NCI-H748 (cell line): Measurements from ENCODE around the gene ST6GALNAC3.
A peak's percentile ranks its signal among the peaks of the same experiment; 100 is the strongest.

ENCODE experiments used
- DNase-seq: peaks from one replicate; lab custom pipeline; 2025; ENCODE audit not compliant: unreplicated experiment; lab: John Stamatoyannopoulos, UW

The ST6GALNAC3 gene

DNA sequence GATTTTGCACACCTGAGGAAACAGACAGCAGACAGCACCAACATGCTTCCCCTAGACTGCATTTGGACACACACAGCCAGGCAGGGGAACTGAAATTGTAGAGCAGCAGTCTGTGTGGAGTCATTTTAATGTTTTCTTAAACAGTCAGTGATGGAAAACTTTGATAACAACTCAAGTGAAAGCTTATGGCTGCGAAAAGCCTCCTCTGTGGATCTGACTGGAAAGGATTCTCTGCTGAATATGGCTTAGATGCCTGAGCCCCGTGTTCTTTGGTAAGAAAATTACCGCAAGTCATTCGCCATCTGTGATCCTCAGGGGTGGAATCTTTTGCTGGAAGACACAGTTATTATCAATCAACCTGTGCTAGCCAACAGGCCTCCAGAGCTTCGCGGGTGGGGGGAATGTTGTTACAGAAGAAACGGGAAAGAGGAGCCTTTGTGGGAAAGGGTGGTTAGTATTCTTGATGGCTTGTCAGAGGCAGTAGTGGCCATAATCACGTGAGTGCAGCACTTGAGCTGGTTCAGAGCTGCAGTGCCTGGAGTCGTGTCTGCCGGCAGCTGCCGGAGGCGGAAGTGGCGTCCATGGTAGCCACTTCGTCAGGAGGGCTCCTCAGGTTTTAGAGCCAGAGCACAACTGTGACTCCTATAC is 204.7 kb downstream of the ST6GALNAC3 start:
- DNase-seq: no peak

DNA sequence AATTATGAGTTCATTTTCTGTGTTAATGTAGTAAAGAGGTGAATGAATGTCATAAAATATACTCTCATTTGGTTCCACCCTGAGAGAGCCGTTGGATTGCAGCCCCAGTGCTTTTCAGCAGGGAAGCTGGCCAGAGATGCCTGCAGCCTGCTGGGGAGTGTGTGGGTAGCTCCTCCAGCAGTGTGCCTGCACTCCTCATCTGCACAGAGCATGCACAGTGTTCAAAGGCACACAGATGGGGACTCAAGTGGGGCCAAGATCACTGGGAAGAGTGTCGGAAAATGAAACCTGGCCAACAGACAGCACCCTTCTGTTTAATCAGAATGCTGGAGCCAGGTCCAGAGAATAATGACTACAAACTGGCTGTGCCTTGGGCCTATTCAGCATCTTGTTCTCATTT is 206.8 kb downstream of the ST6GALNAC3 start:
- DNase-seq: no peak

DNA sequence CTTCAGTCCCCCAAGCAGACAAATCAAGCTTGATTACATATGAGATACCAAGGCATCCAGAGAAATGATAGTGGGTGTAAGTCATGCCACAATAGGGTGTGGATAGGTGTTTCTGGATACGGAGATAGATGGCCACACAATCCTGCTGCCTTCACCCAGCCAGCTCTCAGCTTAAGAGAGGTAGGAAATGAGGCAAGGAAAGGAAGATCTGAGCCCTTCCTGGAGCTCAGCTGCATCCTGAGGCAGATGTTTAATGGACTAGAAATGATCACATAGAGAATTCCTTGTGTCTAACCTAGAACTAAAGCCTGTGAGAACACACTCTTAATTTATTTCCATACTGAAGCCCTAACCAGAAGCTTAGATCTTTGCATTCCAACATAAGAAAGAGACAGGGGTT is 210.3 kb downstream of the ST6GALNAC3 start:
- no peak for DNase-seq

DNA sequence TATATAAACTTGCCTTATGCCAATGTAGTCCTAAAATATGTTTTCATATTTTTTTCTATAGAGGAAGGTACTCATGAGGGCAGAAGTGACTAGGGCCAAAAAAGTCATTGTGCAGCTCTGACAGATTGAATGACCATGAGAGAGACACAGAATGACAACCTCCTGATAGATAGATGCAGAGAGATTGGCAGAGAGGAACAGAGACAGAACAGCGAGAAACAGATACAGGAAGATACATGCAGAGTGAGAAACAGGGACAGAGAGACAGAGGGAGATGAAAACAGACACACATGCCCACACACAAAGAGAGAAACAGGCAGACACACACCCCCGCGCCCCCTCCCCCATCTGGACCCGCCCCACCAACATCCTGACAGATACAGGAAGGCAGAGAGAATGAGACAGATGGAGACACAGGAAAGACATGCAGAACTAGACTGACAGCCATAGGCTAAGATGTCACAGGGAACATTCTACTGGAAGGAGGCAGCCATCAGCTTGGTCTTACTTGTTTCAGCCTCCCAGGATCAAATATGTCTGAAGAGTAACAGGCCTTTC is 211.1 kb downstream of the ST6GALNAC3 start:
- DNase-seq: no peak

DNA sequence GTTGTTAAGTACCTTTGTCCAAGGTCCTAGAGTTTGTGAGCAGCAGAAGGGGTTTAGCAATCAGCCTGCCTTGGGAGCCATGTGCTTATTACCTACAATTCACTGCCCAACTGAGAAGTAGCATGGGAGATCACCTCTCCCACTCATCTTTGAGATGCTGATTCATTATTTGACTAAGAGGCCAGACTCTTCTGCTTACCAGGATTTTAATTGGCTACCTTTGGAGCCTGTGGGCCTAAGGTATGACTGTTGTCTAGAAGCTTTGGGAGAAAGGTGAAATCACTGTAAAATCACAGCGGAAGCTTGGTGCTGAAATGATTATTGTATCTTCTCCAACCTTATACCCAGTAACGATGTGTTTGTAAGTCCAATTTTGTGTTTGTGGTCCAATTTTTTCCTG is 213.4 kb downstream of the ST6GALNAC3 start:
- DNase-seq: no peak

DNA sequence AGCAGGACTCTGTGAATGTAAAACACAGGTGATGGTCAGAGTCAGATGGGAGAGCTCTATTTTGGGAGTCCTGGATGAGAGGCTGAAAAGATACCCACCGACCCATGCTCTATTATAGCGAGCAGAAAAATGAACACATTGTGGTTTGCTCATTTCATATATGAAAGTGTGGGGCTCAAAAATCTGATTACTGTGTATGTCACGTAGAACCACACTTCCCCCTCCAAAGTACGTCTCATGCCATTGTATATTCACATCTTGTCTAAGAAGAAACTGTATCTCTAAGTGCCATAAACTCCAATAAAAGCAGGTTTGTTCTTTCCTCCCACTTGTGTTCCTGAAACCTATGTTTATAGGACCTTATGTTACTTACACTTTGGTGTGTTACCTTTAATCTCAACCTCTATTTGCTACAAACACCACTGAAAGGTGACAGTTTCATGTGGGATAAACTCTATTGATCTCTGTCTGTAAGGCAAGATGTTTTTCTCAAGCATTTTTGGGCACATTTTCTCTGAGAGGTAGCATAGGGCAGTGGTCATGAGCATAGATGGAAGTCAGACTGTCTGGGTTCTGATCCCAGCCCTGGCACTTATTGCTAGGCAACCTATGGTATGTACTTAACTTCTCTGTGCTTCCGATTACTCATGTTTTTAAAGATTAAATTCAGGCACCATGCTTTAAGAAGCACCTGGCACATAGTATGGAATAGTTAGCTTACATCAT is 214.4 kb downstream of the ST6GALNAC3 start:
- no peak for DNase-seq

DNA sequence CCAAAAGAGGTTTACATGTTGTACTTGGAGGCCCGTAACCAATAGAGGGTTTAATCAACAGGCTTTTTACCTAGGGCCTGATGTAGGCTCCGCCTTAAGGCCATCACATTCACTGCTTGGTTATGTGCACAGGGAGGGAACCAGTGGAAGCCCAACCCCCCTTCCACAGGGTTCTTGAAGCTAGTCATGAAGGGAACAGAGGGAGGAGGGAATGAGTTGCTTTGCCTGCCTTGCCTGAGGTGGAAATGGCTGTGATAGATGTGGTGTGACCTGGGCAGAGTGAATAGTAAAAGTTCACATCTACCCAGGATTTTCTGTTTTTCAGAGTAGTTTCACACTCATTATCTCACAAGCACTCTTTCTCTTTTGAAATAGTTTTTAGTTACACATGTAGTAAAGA is 215.1 kb downstream of the ST6GALNAC3 start:
- DNase-seq: no peak

DNA sequence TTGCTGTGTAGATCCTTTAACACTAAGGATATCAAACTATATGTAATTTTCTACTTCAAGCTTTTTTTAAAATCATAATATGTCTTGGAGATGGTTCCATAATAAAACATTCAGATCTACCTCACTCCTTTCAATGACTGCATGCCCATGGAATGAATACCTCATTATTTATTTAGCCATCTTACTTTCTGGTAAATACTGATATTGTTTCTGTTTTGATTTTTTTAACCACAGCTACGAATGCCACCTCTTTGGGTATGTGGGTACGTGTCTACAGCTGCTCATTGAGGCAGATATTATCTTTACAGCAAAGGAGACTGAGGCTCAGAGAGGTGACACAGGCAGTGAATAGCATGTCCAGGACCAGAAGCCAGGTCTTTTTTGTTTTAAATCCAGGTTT is 215.7 kb downstream of the ST6GALNAC3 start:
- no peak for DNase-seq

DNA sequence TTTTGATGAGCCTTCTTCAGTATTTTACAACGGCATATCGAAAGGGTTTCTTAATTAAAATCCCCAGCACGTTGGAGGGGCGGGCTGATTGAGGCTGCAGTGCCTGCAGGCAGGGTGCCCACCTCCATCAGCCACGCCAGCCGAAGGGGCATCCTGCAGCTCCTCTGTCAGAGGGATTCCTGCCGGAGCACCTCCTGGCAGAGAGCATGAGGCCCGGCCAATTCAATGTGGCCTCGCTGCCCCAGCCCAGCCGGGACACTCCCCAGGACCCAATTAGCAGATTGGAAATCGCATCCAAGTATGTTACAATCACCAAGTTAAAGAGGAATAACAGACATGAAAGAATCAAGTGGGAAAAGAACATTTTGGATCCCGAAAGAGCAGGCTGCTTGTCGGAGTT is 216.6 kb downstream of the ST6GALNAC3 start:
- no peak for DNase-seq

DNA sequence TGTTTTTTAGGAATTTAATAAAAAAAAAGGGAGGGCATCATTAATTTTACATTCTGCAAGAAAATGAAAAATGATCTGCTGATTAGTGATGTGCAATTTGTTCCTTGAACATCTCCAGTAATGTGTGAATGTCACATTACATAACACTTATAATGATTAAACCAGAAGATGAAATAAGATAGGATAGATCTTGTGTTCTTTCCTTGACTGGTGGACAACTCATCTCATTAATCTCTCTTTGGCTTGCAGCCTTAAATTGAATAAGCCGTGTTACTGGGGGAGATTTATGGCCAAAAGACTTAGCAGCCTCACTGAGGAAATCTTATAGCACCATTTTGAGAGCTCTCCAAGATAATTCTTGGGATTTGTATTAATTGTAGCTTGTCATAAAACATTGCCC is 217.2 kb downstream of the ST6GALNAC3 start:
- no peak for DNase-seq

DNA sequence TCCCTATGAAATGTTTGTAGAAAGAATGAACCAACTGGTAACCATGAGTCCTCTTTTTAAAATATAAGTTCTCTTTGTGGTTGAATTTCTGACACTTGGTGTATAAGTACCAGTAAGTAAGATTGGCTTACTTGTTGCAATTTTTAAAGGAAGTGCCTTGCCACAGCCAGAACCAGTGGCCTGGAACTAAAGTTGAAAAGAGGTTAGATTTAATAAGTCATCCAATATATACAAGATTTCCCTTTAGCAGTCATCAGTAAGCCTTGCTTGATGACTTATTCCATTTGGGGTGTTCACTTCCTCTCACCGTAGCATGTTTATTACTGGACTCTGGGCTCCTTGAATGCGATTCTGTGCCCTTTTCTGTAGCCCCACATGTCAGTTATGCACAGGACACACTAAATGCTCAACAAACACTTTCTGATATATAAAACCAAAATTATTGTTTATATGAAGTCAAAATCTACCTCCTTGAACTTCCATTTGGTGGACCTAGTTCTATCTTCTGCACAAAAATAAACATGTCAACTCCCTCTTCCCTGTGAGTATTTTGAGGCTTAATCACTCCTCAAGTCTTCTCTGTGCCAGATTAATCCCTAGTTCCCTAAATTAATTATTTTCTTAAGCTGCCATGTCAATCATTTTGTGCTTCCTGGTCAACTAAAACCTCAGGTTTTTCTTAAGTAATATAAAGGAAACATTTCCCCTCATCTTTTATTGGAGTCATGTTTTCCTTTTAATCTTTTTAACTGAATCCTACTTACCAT is 218.1 kb downstream of the ST6GALNAC3 start:
- DNase-seq: no peak

DNA sequence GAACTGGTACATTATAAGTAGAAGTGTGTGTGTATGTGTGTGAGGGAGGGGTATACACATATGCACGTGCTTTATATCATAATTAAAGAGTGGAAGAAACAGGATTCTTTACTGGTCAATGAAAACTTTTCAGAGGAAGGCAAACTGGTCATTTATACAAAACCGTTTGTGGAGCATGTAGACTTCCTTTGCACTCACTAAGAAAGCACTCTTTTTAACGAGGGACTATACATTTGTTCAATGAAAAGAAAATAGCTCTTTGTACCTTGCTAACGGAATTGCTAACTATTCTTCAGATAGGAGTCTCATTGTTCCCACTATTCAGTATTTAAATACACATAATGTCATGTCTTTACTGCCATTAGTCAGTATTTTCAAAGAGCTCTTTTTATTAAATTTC is 219.3 kb downstream of the ST6GALNAC3 start:
- no peak for DNase-seq

DNA sequence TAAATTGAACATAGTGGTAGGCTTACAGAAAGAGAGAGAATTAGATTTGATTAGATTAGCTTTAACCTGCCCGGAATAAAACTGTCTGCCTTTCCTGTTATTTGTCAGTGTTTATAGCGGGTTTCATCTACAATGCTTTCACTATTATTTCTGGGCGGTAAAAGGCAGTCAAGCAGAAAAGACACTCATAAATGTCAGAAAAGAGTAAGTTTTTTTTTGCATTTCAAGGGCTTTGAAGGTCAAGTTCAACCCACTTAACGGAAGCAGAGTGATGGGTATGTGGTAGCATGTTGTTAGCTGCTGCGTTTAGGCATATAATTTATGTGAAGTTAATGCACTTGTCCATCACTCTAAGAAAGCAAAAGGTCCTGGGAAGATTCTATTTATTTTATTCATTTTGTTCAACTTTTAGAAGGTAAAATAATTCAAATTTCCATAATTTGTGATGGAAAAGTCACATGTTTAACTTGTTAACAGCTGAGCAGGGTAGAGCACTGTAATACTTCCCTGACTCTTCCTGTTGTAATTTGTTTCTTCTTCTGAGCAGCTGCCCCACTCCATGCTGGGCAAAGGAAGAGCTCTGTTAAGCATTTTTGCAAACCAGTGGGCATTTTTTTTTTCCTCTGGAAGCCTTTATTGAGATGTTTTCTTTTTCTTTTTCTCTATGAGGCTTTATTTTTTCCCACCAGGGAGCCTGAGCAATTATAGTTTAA is 220.1 kb downstream of the ST6GALNAC3 start:
- peak; percentile 73 for DNase-seq

DNA sequence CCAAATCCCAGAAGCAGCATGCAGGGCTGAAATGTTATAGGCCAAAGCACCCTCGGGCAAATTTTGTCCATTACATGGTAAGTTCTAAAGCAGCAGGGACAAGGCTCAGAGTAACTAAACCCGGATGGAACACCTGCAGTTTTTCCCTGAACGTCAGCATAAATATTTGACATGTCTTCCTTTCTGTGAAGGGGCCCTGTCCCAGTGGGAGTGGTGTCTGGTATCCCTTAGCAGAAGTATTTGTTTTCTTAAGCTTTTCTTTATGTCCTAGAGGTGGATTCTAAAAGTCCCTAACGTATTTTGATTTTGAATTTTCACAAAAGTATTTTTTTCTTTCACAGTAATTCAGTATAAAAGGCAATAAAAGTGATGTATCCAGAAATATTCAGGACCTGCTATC is 223.9 kb downstream of the ST6GALNAC3 start:
- no peak for DNase-seq

DNA sequence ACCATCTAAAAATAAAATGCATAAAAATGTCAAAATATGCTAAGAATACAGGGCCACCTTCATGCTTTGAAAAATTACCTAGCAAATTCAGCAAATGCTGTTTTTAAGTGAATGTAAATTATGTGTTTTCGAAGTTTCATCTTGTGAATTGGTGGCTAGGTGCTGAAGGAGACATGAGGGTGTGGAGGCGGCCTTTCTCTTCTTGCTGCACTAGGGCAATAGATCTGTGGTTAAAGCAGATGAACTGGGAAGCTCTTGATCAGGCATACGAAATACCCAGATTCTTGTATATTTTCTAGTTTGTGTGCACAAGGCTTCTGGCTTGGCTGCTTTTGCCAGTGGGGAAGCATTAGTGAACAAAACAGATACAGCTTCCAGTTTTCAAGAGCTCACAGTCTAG is 224.5 kb downstream of the ST6GALNAC3 start:
- DNase-seq: no peak

DNA sequence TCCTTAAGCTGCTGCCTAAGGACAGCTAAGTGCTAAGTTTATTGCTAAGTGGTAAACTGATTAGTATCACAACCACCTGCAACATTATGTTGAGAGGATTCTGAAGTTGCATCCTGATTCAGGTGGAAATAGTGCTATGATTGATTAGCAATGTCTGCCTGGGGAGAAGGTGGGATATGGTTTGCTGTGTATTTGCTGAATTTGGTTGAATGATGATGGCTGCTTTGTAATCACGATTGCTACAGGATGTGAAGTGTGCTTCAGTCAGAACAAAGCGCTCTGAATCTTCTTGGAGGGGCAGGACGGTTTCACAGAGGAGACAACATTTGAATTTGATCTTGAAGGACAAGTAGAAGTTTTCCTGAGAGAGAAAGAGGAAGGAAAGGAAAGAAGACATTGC is 226.0 kb downstream of the ST6GALNAC3 start:
- DNase-seq: no peak

DNA sequence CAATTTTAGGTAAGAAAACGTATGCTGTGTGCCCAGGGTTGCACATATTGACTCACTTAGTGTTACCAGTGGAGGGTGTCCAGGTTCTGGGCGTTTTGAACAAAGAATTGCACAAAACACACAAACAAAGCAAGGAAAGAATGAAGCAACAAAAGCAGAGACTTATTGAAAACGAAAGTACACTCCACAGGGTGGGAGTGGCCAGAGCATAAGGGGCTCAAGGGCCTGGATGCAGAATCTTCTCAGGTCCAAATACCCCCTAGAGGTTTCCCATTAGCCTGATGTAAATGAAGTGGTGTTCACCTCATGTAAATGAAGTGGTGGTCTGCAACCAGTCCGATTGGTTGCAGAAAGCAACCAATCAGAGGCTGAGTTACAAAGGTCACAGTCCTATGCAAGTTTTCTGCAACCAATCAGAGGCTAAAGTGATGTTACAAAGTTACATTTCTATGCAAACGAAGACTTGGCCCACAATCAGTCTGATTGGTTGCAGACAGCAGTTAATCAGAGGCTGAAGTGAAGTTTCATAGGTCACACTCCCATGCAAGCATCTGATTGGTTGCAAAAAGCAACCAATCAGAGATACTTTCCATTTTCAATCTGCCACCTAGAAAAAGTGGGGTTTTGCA is 228.3 kb downstream of the ST6GALNAC3 start:
- DNase-seq: peak; percentile 98

DNA sequence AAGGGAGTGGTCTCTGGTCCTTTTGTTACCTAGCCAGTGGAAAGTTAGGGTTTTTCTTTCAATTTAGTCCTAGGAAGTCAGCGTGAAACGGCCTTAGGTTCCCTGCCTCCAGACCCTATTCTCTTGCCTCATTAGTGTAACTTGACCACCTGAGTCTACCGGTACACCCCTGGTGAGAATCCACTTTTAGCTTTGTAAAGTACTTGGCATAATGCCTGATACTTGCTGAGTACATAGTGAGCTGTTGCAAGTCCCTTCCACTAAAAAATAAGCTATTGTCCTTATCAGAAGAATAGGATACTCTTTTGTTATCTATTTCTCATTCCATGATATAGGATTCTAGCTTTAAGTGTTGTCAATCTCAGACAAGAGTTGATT is 228.8 kb downstream of the ST6GALNAC3 start:
- DNase-seq: peak; percentile 98

DNA sequence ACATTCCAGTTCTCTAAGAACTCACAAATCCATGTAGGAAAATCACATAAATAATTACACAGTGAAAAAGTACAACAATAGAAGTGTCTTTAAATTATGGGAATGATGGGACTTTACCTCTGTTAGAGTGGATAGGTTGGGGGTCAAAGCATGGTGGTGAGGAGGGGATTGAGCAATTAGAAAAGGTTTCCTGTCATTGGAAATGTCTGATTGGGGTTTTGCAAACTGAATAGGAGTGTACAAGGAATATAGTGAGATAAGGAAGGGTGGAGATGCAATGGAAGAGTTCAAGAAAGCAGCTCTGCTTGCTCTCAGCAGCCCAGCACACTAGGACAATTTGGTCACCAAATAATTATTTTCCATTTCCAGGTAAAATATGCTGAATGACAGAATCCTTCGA is 238.8 kb downstream of the ST6GALNAC3 start:
- no peak for DNase-seq

DNA sequence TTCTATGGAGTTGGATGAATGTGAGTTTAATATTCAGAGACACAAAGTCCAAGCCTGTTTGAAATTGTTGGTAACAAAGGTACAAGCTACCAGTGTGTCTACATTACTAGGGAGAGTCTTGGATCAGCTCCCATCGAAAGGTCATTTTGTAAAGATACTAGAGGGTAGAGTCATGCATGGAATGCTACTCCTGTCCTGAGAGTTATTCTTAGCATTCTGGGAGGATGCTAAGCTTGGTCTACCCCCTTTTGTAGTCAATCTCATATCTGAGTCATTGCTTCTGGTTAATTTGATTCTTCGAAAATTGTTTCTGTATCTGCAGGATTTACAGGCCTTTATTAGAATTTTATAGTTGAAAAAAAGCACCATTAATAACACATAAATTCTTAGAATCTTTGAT is 240.2 kb downstream of the ST6GALNAC3 start:
- no peak for DNase-seq
